NCI-H1048 (cell line): ENCODE data around the gene ERAP2.
"Not testable (repeated sequence)": the region's sequence is repeated elsewhere in the genome, so short reads cannot be mapped to it uniquely, and the experiment has no call there.

Experiments used
- DNase-seq: peaks from one replicate; lab custom pipeline; 2025; lab: John Stamatoyannopoulos, UW

ERAP2 gene

GRCh38 chr5:96863114-96863513 is 13.2 kb upstream of the ERAP2 start:
- no peak for DNase-seq

- DNase-seq = no peak
Measured at GRCh38 chr5:96863949-96864584, 12.2 kb upstream of the ERAP2 start.

GRCh38 chr5:96864922-96865530 is 11.3 kb upstream of the ERAP2 start:
- DNase-seq = no peak

- DNase-seq = no peak
Measured at GRCh38 chr5:96868603-96869371, 7.5 kb upstream of the ERAP2 start.

GRCh38 chr5:96869372-96869641 is 7.0 kb upstream of the ERAP2 start:
- no peak for DNase-seq

GRCh38 chr5:96870094-96871026 is 5.9 kb upstream of the ERAP2 start:
- no peak for DNase-seq

GRCh38 chr5:96871027-96871399 is 5.3 kb upstream of the ERAP2 start:
- no peak for DNase-seq

- no peak for DNase-seq
Measured at GRCh38 chr5:96871686-96872085, 4.6 kb upstream of the ERAP2 start.

GRCh38 chr5:96873449-96873848 is 2.9 kb upstream of the ERAP2 start:
- no peak for DNase-seq

- DNase-seq = no peak
Measured at GRCh38 chr5:96874631-96875030, 1.7 kb upstream of the ERAP2 start.

GRCh38 chr5:96875791-96876291 is 459 bp upstream of the ERAP2 start:
- DNase-seq = no peak

- not testable (repeated sequence) for DNase-seq
Measured at GRCh38 chr5:96876977-96877469, 723 bp downstream of the ERAP2 start.

GRCh38 chr5:96879665-96880064 is 3.4 kb downstream of the ERAP2 start:
- DNase-seq = no peak

- no peak for DNase-seq
Measured at GRCh38 chr5:96880444-96881164, 4.3 kb downstream of the ERAP2 start.

- no peak for DNase-seq
Measured at GRCh38 chr5:96881511-96882115, 5.3 kb downstream of the ERAP2 start.

GRCh38 chr5:96883871-96884270 is 7.6 kb downstream of the ERAP2 start:
- no peak for DNase-seq

- no peak for DNase-seq
Measured at GRCh38 chr5:96884995-96885394, 8.7 kb downstream of the ERAP2 start.

GRCh38 chr5:96885518-96886338 is 9.4 kb downstream of the ERAP2 start:
- DNase-seq = no peak

- DNase-seq = no peak
Measured at GRCh38 chr5:96893342-96893741, 17.0 kb downstream of the ERAP2 start.

- no peak for DNase-seq
Measured at GRCh38 chr5:96896276-96896675, 20.0 kb downstream of the ERAP2 start.
